ENCODE data around the gene PLCH1. TPM values are rescaled to one million over a fixed set of nuclear protein-coding genes. Genes with fewer than 3 reads are reported as not detected.

Gene PLCH1
- total RNA-seq, 1 donor from 2014 or later: 1.1 TPM

DNA sequence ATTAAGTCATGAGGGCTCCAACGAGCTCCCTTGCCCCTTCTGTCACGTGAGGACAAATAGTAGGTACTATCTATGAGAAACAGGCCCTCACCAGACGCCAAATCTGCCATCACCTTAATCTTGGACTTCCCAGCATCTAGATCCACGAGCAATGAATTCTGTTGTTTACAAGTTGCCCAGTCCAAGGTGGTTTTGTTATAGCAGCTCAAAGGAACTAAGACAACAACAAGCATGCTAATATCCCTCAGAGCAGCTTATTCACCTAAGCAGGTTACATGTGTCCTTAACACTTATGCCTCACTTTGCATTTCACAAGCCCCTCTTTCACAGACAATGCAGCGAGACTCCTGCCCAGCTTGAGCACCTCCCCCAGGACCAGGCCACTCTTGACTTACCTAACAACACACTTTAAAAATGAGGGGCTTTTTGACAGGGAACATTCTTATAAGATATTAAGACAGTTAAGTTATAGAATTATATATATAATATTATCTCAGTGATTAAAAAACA, 219.5 kb downstream of the PLCH1 start:
- H3K9me3 Mint-ChIP-seq (ENCODE audit: unreplicated experiment): no peaks in the 10 kb centered on the region
- no peaks in the 10 kb centered on the region for H3K27me3 Mint-ChIP-seq (ENCODE audit: unreplicated experiment)
- H3K27ac Mint-ChIP-seq (ENCODE audit: unreplicated experiment): no peak overlapping the region
- no peak for TF ChIP-seq CTCF (IDR thresholded peaks at IDR 0.05; ENCODE audit: partially characterized antibody, unreplicated experiment)
- H3K4me3 Mint-ChIP-seq (ENCODE audit: unreplicated experiment): no peak overlapping the region
- H3K36me3 Mint-ChIP-seq (ENCODE audit: unreplicated experiment): peaks cover under 1% of the 10 kb centered on the region
- DNase-seq: no peak
- no peaks in the 10 kb centered on the region for H3K4me1 Mint-ChIP-seq (ENCODE audit: low read depth, unreplicated experiment)

GRCh38 chr3:155520463-155520862, 224.4 kb downstream of the PLCH1 start:
- no peak for DNase-seq

DNA sequence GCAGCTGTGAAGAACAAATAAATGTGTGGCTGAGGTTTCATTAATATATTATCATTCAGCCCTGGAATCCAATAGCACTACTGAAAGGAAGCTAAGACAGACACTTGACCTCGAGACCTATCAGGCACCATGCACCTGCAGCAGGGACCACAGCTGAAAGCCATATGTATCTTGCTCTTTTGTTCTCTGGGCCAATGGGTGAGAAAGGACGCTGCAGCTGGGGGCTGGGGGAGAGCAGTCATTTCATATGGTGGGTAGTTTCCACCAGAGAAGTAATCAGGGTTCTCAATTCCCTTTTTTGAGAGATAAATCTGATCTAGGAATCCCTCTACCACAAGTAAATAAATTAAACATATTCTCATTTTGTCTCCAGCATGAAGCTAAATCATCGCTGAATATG, 225.8 kb downstream of the PLCH1 start:
- H3K27me3 Mint-ChIP-seq (ENCODE audit: unreplicated experiment): no peaks in the 10 kb centered on the region
- H3K27ac Mint-ChIP-seq (ENCODE audit: unreplicated experiment): peak overlapping the region; percentile 46
- peaks cover 10% of the 10 kb centered on the region for H3K4me1 Mint-ChIP-seq (ENCODE audit: low read depth, unreplicated experiment)
- no peaks in the 10 kb centered on the region for H3K36me3 Mint-ChIP-seq (ENCODE audit: unreplicated experiment)
- no peaks in the 10 kb centered on the region for H3K9me3 Mint-ChIP-seq (ENCODE audit: unreplicated experiment)
- TF ChIP-seq CTCF (IDR thresholded peaks at IDR 0.05; ENCODE audit: partially characterized antibody, unreplicated experiment): no peak
- H3K4me3 Mint-ChIP-seq (ENCODE audit: unreplicated experiment): no peak overlapping the region
- no peak for DNase-seq

More at GRCh38 chr3:155520463-155520862, 224.4 kb downstream of the PLCH1 start:
- TF ChIP-seq CTCF (IDR thresholded peaks at IDR 0.05; ENCODE audit: partially characterized antibody, unreplicated experiment): no peak
- Mint-ChIP-seq H3K9me3 (ENCODE audit: unreplicated experiment) (no peaks in the 10 kb centered on the region), H3K36me3 (ENCODE audit: unreplicated experiment) (no peaks in the 10 kb centered on the region), H3K4me1 (ENCODE audit: low read depth, unreplicated experiment) (peaks cover 10% of the 10 kb centered on the region), H3K4me3 (ENCODE audit: unreplicated experiment) (no peak overlapping the region), H3K27ac (ENCODE audit: unreplicated experiment) (no peak overlapping the region), H3K27me3 (ENCODE audit: unreplicated experiment) (no peaks in the 10 kb centered on the region)

DNA sequence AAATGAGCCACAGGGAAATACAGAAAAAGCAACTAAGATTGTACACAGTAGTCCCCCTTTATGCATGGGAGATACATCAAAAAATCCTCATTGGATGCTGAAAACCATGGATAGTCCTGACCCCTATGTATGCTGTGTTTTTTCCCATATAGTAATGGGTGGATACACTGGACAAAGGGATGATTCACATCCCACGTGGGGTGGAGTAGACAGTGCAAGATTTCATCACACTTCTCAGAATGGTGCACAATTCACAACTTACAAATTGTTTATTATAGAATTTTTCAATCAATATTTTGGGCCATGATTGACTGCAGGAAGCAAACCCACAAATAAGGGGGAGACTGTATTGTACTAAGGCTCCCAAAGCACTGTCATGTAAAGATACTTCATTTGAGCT, 227.0 kb downstream of the PLCH1 start:
- Mint-ChIP-seq H3K4me3 (ENCODE audit: unreplicated experiment) (no peak overlapping the region), H3K27ac (ENCODE audit: unreplicated experiment) (no peak overlapping the region), H3K27me3 (ENCODE audit: unreplicated experiment) (no peaks in the 10 kb centered on the region), H3K9me3 (ENCODE audit: unreplicated experiment) (no peaks in the 10 kb centered on the region), H3K4me1 (ENCODE audit: low read depth, unreplicated experiment) (peaks cover 10% of the 10 kb centered on the region), H3K36me3 (ENCODE audit: unreplicated experiment) (no peaks in the 10 kb centered on the region)
- no peak for TF ChIP-seq CTCF (IDR thresholded peaks at IDR 0.05; ENCODE audit: partially characterized antibody, unreplicated experiment)
- no peak for DNase-seq

GRCh38 chr3:155516439-155516838, 228.4 kb downstream of the PLCH1 start:
- peaks cover 10% of the 10 kb centered on the region for H3K4me1 Mint-ChIP-seq (ENCODE audit: low read depth, unreplicated experiment)
- H3K27ac Mint-ChIP-seq (ENCODE audit: unreplicated experiment): no peak overlapping the region

More at GRCh38 chr3:155516439-155516838, 228.4 kb downstream of the PLCH1 start:
- no peak for TF ChIP-seq CTCF (IDR thresholded peaks at IDR 0.05; ENCODE audit: partially characterized antibody, unreplicated experiment)
- no peak for DNase-seq
- H3K9me3 Mint-ChIP-seq (ENCODE audit: unreplicated experiment): no peaks in the 10 kb centered on the region
- H3K4me3 Mint-ChIP-seq (ENCODE audit: unreplicated experiment): no peak overlapping the region
- no peaks in the 10 kb centered on the region for H3K27me3 Mint-ChIP-seq (ENCODE audit: unreplicated experiment)
- no peaks in the 10 kb centered on the region for H3K36me3 Mint-ChIP-seq (ENCODE audit: unreplicated experiment)
